H1 (cell line): Measurements from ENCODE around the gene TRAF5. TPM values are rescaled to one million over a fixed set of nuclear protein-coding genes. Genes with fewer than 3 reads are reported as not detected.

Experiments used
- CREB1 ChIP-seq: IDR thresholded peaks from 2 replicates; pipeline ENCODE4 v1.6.1; 2012; ENCODE audit warnings: inconsistent platforms
- E2F6 ChIP-seq: IDR thresholded peaks from 2 replicates; pipeline ENCODE4 v1.6.1; 2012; ENCODE audit warnings: inconsistent platforms
- FOSL1 ChIP-seq: IDR thresholded peaks from 2 replicates; pipeline ENCODE4 v1.6.1; 2011; ENCODE audit warnings: mild to moderate bottlenecking, low read depth, low read length, moderate library complexity; ENCODE audit not compliant: insufficient read depth
- GTF2F1 ChIP-seq: IDR thresholded peaks from 2 replicates; pipeline ENCODE4 v1.6.1; 2012; ENCODE audit warnings: low read depth, low read length, improper control_type of control experiment, borderline replicate concordance
- JUND ChIP-seq: IDR thresholded peaks from 2 replicates; pipeline ENCODE4 v1.6.1; 2011; ENCODE audit warnings: mild to moderate bottlenecking, improper control_type of control experiment, low read length
- MAFK ChIP-seq: IDR thresholded peaks from 2 replicates; pipeline ENCODE4 v1.6.1; 2012; ENCODE audit warnings: low read depth, mild to moderate bottlenecking, improper control_type of control experiment, low read length
- RXRA ChIP-seq: IDR thresholded peaks from 2 replicates; pipeline ENCODE4 v1.6.1; 2011; ENCODE audit warnings: low read depth, mild to moderate bottlenecking, low read length, moderate library complexity; ENCODE audit not compliant: insufficient read depth
- SP1 ChIP-seq: IDR thresholded peaks from 2 replicates; pipeline ENCODE4 v1.6.1; 2011; ENCODE audit warnings: low read depth, low read length
- TBP ChIP-seq: IDR thresholded peaks from 2 replicates; pipeline ENCODE4 v1.6.1; 2011; ENCODE audit warnings: low read depth, low read length, improper control_type of control experiment
- polyA plus RNA-seq, 7 experiments: library from polyadenylated mRNA; depleted of rRNA in 3 of 7; stranded (reverse) in 5 of 7; unstranded in 2 of 7; fragments of >200 nt in 5 of 7; fragments of 200-250 nt in 2 of 7; gene quantifications; 1 replicate in 5 of 7; 2 replicates in 1 of 7; 4 replicates in 1 of 7; pipeline versions ENCODE4 v1.2.1 to v1.2.3, GENCODE V29; 2011 to 2013; ENCODE audit warnings: missing spikeins in 2 of 7, mixed read lengths in 2 of 7
- total RNA-seq: library from RNA; stranded (reverse); fragmentation: NEBNext Ultra II Directional; extraction: Animal tissue kit (Norgen Biotek cat#: 25700); gene quantifications from 2 replicates; pipeline ENCODE4 v1.2.1, GENCODE V29; 2021

Gene TRAF5
- total and polyA plus RNA-seq, 2 of the 8 experiments (the other 6 are each of a cell fraction or from before 2014, with no cell fraction given), result 13.0 to 17.1 TPM

- no peak for TF ChIP-seq CREB1
- TF ChIP-seq GTF2F1, result no peak
- no peak for TF ChIP-seq E2F6
- no peak for TF ChIP-seq SP1
- TF ChIP-seq RXRA, result no peak
- TF ChIP-seq JUND, result no peak
- TF ChIP-seq MAFK, result no peak
- no peak for TF ChIP-seq FOSL1
- no peak for TF ChIP-seq TBP
Measured at GRCh38 chr1:211382182-211382713, 55.6 kb downstream of the TRAF5 start (continued).
